Fibroblast of peridontal ligament (primary cell): Measurements from ENCODE around the gene SAFB2.
"Not testable (repeated sequence)": the region's sequence is repeated elsewhere in the genome, so short reads cannot be mapped to it uniquely, and the experiment has no call there.

Source experiments
- DNase-seq: peaks from one replicate; pipeline ENCODE4 v3.0.0-alpha.2; 2010; ENCODE audit errors: extremely low read depth

Gene SAFB2

DNA sequence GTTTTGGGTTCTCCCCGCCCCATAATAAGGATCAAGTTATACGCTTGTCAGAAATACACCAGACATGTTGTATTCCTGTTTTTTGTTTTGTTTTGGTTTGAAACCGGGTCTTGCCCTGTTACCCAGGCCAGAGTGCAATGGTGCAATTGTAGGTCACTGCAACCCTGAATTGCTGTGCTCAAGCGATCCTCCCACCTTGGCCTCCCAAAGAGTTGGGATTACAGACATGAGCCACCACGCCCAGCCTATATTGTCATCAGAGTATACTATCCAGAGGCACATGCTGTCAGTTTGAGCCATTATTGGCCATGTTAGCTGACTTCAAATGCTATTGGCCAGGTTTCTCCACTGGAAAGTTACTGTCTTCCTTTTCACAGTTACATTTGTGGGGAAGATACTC, 10.1 kb upstream of the SAFB2 start:
- no peak for DNase-seq

DNA sequence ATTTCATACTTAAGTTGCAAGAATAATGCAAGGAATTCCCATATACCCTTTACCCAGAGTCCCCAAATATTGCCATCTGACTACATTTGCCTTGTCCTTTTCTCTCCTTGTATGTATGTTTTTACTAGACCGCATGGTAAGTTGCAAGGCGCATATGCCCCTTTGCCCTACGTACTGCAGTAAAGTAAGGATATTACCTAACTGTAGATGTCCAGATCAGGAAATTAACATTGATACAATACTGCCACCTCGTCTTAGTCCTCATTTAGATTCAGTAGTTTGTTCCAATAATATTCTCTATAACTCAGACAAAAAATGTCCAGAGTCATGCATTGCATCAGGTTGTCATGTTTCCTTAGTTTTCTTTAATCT, 9.7 kb upstream of the SAFB2 start:
- no peak for DNase-seq

DNA sequence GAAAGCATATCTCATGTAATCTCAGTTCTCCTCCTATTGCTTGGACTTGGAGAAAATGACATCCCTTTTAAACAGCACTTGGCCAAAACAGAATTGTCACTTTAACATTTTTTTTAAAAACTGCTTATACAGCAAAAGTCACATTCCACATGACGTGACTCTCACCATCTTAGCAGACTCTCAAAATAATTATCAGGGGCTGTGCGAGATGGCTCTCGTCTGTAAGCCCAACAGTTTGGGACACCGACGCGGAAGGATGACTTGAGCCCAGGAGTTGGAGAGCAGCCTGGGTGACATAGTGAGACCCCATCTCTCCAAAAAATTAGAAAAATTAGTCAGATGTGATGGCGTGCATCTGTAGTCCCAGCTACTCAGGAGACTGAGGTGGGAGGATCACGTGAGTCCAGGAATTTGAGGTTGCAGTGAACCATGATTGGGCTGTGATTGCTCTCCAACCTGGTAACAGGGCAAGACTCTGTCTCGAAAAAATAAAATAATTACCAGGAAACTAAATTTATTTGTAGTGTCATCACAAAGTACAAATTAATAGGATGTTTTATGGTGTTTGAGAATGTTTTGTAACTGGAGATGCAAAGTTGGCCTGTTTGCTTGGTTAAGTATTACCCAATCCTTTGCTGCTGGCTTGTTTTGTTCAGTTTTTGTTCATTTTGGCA, 9.1 kb upstream of the SAFB2 start:
- peak; percentile 48 for DNase-seq

DNA sequence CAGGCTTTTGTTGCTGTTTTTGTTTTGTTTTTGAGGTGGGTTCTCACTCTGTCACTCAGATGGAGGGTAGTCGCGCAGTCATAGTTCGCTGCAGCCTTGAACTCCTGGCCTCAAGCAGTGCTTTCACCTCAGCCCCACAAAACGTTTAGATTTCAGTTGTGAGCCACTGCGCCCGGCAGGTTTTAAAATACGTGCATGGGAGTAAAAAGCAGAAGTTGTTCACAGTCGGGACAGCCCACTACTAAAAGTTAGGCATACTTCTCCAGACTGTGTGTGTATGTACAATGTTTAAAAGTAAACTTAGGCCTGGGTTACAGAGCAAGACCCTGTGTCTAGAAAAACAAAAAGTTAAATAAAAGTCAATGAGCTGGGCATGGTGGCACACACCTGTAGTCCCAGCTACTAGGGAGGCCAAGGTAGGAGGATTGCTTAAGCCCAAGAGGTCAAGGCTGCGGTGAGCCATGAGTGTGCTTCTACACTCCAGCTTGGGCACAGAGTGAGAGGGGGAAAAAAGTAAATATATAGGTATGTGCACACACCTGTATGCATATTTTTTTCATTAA, 6.4 kb upstream of the SAFB2 start:
- DNase-seq: no peak

DNA sequence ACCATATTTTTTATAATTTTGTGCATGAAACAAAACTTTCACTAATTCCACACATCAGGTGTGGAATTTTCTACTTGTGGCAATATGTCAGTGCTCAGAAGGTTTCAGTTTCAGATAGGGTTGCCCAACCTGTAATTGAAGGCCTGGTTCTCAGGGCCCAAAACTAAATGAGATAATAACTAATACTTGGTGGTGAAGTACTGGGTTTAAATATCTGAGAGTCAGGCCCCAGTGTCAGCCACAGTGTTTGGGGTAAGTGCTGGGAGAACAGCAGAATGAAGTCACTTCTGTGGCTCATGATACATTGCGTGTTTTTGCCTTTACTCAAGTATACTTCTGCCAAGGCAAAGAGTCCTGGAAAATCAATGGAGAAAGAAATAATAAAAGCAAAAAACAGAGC, 5.9 kb upstream of the SAFB2 start:
- peak; percentile 50 for DNase-seq

DNA sequence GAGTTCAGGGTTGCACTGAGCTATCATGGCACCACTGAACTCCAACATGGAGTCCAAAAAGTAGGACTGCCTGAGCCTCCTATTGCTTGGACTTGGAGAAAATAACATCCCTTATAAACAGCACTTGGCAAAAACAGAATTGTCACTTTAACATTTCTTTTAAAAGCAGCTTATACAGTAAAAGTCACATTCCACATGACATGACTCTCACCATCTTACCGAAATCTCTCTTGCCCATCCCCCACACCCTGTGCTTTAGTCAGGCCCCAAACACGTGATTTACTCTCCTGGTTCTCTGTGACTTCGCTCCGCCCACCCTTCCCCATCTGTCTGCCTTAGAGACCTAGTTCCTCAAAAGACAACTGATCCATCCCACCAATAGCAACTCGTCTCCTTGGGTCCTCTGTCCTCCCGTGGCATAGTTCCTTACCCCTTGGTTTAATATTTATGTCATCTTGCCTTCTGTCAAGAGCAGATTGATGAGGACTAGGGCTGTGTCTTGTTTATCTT, 4.9 kb upstream of the SAFB2 start:
- no peak for DNase-seq

DNA sequence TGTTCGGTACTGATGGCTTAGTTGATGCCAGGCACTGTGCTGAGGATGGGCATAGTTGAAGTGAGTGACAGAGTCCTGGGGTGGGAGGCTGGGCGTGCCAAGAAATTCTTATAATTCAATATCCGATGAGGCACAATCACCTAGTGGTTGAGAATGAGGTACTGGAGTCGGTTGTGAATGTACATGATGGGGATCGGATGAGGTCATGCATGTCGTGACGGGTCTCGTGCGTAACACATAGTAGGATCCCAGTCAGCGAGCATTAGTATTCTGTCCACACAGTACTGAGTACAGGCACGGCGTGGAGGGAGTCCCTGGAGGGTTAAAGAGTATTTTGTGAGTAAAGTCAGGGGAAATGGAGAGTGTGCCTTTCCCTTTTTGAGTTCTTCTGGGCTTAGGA, 3.1 kb upstream of the SAFB2 start:
- no peak for DNase-seq

DNA sequence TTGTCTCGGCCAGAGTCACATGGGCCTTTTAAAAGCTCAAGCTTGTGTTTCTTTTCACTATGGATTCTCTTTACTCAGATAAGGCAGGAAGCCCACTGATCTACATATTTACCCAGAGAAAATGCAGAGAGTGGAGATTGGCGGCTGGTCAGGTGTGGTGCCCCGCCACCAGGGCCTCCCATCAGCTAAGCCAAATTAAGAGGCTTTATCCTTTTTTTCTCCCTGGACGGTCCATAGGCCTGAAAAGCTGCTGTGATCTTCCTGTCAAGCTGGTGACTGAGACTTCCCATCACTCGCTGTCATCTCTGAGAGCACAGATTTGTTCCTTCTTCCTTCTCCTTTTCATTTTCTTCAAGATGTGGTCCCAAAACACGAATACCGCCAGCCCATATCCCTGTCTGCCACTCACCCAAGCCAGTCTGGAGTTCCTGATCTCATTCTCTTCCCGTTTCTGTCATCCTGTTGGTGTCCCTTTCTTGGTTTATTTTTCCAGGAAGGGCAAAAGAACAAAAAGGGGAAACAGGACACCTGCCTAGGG, 2.2 kb upstream of the SAFB2 start:
- no peak for DNase-seq

DNA sequence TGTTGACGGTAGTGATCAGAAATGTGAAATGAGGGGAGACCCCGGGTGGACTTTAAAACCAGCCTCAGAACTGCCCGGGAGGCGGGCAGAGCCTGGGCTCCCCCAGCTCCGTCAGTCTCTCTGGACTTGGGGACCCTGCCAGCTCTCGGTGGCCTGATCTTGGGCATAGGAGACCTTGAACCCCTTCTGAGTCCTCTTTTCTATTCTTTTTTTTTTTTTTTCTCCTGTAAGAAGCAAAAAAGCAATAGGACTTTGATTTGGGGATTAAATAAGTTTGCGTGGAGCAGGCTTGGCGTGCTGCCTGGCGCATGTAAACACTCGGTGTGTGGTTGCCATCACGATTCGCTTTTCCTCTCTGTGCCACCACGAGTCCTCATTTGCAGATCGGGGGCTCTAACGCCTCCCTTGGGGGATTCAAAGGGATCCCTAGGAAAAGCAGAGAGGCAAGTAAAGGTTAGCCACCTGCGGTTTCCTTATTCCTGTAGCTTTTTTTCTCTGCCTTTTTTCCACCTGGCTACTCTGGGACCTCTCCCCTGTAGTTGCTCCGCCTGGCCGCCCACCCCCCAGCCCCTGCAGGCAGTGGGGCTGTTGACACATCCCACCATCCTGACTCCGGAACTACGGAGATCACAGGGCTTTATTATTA, 1.6 kb upstream of the SAFB2 start:
- peak; percentile 68 for DNase-seq

DNA sequence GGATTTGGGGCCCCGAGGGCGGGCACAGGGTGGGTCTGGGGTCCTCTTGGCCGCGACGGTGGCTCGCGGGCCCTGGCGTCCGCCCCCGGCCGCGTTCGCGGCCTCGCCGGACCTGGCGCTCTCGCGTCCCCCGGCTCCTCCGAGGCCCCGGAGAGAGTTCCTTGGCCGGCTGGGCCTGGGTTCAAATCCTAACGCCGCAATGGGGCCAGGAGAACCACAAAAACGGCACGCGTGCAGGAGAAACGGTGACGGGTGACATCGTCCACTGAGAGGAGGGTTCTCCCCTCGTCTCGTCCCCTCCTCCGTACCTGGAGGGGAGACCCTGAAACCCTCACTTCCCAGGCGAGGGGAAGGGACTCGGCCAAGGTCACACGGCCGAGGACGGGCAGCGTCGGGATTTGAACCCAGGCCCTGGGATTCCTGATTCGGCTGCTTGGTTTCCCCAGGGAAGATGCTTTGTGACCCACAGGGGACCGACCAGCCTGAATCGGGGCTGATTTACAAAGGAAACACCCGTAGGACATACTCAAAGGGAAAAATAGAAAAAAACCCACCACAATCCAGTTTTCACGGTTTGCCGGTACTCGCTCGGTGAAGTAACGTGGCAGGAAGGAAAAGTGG, 931 bp upstream of the SAFB2 start:
- no peak for DNase-seq

DNA sequence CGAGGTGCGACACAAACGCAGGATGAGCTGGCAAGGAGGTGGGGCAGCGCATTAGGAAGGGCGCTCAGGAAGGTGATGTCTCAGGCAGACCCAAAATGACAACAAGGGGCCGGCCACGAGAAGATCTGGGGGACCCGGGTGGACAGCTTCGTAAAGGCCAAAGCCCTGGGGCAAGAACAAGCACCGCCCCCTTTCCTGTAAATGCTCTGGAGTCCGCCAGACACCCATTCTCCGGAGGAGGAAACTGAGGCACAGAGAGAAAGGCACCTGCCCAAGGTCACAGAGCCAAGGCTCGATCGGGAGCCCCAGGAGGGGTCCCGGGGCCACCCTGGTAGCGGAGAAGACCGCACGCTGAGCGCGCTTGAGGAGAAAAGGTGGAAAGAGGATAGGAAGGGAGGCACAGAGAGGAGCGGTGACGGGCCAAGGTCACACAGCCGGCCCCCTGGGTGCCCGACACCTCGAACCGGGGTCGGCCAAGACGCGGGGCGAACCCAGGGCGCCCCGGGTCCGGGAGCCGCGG, 571 bp downstream of the SAFB2 start:
- no peak for DNase-seq

DNA sequence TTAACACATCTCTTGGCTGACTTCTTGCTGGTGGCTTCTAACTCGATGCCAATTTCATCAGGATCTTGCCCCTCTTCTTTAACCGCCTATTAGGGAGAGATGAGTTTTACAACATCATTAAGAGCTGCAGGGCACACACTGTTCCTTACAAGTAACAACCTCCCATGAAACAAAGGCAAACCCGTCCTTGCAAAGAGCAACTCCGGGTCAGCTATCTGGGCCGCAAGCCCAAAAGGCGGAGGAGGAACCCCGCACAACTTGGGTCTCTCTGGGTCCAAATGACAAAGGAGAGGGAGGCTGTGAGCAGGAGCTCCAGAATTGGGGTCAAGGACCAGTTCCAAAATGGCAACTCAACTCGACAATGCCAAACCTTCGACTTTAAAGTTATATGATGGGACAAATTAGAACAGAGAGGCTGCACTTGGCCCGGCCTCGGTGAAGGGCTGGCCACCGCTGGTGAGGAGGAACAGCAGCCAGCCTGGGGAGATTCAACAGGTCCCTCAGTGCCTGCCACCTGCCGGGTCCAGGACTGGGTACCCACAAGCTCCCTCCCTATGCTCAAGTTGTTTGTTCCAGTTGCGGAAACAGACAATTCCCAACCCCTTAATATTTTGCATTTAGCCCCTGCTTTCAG, 1.1 kb downstream of the SAFB2 start:
- DNase-seq: no peak

DNA sequence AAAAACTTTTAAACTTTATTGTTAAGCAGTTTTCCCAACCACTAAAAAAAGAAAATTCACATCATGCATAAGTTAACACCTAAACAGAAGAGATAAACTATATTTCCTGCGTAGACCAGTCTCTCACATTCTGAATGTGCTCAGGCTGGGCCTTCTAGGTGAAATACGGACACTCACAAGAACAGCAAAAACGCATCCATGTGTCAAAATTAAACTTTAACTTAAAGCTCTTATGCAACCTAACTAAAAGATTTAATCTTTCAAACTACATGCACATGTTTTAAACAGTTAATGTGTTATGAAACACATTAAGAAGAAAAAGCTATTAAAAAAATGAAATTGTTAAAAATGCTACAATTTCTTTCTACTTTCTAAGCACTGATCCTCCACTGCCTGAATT, 2.6 kb downstream of the SAFB2 start:
- no peak for DNase-seq

DNA sequence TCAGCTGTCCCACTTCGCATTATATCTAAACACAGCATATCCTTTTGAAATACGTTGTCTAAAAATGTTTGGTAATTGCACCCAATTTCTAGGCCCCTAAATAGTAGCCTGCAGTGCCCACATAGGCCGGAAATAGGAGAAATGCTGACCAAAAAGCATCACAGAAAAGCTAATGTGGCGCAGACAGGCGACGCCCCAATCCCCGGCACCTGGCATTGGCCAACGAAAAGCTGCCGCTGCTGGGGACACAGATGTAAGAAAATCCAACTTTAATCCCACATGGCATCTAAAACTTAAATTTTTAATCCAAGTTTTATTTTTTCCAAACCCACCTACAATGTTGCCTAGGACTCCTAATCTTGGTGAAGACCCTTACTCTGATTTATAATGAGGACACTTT, 4.0 kb downstream of the SAFB2 start:
- no peak for DNase-seq

DNA sequence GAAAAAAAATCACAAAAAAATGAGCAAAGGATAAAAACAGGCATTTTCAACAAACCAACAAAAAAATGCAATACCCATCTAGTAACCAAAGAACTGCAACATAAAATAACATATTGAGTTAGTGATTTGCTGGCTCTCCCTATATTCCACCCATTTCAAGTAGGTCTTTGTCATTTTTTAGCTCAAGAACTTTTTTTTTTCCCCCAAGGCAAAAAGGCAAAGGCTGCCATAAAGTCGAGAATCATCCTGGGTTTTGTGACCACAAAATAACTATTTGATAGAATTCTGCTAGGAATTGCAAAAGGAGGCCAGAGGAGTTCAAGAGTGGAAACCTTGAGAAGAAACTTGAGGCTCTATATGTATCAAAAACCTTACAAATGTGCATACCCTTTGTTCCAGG, 5.5 kb downstream of the SAFB2 start:
- DNase-seq: no peak

DNA sequence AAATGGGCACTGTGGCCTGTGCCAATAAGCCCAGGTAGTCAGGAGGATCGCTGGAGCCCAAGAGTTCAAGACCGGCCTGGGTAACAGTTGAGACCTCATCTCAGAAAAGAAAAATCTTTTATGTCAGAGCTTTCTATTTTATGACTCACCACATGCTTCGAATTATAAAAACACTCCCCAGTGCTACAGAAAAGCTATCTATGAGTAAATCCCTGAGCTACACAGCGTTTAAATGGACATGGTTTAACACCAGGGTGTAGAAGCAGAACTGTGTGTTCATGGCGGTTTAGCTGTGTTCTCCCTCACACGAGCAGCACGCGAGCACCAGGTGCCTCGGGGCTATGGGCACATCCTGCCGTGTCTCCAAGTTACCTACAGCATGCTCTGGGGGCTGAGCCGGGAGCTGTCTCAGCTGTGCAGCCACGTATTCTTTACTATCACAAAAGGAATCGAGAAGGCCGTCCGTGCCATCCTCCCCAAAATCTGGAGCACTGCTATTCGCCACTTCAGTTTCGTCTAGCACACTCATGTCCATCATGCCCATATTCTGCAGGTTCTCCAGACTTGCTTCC, 6.7 kb downstream of the SAFB2 start:
- peak; percentile 15 for DNase-seq

DNA sequence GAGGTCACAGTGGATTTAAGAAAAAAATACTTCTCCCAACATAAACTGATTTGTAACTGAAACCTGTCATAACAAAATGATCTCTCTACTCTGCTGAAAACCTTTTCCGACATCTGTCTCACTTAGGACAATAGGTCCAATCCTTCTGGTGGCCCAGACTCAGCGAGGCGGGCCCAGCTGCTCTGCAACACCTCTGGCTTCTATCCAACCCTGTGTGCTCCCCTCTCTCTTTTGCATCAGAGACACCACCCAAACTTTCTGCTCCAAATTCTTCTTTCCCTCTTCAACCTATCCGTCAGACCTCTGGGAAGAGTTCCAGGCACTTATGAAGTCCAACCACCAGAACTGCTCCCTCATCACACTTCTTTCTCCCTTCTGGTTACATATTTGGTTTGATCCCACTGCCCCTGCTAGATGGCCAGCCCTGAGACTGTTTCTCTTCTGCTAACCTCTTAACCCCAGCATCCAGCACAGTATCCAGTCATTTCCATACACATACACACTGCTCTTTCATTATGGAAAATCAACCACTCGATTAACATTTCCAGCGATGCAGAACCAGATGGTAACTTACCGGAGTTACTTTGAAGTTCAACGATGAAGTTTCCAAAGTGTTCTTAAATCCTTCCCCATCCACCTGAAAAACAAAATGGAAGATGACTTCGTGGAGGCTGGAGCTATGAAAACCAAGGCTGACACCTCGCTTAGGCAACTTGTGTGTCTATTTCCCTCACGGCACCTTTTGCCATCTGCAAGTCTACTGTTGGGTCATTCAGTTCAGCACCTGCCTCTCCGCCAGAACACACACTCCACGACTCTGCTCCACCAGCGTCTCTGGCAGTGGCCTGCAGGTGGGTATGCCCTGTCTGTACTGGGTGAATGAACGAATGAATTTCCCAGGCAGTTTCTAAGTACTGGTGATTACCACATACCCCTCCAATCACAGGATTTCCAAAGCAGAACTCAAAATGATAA, 9.4 kb downstream of the SAFB2 start:
- no peak for DNase-seq

DNA sequence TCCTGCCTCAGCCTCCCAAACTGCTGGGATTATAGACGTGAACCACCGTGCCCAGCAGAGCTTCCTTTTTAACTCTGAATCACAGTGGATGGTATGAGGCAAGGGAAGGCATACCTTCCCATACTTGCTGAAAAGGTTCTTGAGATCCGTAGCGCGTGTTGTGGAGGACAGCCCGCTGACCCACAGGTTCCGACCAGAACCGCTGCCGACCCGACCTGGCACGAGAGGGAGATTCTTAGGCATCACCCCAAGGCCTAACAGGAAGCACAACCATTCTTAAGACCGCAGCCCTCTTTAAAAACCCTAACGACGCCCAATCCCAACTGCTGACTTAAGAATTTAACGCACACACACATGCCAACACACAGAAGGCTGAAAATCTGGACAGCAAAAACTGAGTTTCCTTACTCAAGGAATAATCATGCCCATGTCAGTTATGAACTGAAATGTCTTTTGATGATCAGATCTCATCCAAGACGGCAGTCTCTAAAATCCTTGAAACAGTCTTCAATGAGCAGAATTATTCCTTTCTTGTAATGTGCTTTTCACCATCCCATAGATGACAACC, 12.6 kb downstream of the SAFB2 start:
- no peak for DNase-seq

DNA sequence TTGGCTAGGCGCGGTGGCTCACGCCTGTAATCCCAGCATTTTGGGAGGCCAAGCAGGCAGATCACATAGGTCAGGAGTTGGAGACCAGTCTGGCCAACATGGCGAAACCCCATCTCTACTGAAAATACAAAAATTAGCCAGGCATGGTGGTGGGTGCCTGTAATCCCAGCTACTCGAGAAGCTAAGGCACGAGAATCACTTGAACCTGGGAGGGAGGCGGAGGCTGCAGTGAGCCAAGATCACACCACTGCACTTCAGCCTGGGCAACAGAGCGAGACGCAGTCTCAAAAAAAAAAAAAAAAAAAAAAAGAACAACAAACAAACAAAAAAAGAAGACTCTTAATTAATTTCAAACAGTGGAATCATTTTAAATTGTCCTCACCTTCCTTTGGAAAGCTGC, 13.8 kb downstream of the SAFB2 start:
- DNase-seq: not testable (repeated sequence)

DNA sequence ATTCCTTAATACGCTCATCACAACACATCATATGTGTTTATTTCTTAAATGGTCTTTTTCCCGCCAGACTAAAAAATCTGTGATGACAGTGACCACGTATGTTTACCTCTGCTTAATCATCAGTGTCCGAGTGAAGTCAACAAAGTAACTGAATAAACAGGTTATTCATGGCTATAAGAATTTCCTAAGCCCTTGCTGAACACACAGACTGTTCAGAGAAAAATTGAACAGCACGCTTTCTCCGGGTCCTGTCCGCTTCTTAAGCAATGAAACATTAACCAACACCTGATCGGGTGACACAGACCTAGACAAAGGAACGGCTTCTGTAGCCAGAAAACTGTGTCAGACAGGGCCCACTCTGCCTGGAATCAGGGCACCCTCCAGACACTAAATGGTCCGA, 14.3 kb downstream of the SAFB2 start:
- DNase-seq: no peak
